ENCODE data around the gene SULF2.

Gene SULF2

GRCh38 chr20:47682028-47682783, 103.1 kb downstream of the SULF2 start:
- DNase-seq, result no peak

- DNase-seq, result no peak
These were observed 104.3 kb downstream of the SULF2 start for GRCh38 chr20:47680804-47681529.

GRCh38 chr20:47679462-47679861, 105.8 kb downstream of the SULF2 start:
- no peak for DNase-seq

- DNase-seq, result no peak
These were observed 106.7 kb downstream of the SULF2 start for GRCh38 chr20:47678536-47678935.

DNA sequence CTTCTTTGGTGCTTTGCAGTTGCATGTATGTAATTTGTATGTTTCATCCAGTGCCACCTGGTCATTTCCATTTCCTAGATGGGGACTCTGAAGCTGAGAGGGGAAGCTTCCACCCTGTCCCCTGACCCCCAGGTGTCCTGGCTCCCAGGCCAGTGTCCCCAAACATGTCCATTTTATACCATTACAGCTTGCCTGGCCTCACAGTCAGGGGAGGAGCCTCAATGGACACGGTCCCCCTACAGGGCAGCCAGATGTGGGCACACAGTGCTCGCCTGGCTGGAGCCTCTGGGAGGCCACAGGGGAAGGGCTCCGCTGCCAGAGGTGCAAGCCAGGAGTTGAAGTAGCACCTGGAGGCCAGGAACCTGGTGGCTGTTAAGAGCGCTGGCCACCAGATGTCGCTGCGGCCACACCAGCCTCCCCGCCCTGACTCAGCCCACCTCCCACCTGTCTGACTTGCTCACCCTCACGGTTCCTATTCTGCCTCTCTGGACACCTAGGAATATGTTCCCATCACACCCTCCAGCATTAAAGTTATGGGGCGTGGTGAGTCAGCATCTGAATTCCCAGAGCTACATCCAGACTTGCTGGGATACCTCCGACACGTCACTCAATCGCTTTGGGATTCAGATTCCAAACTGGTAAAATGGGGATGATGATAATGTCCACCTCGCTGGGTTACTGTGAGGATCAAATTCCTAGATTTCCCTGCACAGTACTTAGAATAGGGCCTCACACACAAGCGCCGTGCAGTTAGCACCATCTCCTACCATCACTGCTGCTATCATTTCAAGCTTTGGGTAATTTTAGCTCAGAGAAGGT, 107.4 kb downstream of the SULF2 start:
- DNase-seq, result peak; percentile 56

DNA sequence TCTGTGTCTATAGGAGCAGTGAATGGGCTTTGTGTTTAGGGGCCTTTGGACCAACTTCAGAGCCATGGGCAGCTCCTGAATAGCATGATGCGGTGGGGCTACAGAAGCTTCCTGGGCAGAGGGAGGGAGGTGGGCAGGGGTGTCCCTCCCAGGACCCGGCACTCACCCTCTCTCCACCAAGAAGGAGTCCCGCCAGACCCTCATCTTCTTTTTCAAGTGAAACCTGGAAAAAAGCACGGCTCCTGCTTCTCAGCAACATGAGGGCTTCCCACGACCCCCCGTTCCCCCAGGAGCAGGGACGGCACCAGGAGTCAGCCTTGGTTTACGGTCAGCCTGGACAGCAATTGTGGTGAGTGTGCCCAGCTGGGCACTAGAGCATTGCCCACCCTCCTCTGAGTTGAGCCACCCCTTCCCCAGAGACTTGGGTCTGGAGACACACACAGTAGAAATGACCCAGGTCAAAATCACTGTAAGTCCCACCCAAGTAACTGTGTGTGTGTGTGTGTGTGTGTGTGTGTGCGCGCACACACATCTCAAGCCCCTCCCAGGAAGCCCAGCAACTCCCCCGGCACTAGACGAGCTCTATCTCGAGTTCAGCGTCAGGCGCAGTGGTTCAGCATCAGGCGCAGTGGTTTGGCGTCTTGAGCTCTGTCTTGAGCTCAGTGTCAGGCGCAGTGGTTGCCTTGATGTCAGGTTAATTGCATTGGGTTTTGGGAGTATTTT, 108.2 kb downstream of the SULF2 start:
- no peak for DNase-seq

DNA sequence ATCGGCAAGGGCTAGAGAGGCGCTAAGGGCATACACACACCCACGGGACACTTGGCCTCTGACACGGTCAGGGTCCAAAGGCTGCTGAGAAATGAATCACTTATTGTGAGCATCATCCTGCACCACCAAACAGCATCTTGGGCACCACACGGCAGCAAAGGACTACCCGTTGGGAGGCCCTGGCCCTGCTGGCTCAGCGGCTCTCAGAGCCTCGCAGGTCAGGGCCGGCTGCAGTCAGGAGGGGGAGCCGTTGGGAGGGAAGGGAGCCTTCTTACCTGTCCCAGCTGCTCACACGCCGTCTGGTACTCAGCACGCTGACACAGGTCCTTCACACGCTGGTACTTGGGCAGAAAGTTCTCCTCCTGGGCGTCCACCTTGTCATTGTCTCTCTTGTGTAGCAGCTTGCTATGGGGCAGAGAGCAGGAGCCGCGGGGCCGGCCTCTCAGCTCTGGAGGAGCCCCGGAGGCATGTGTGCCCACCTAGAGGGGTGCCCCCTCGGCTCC, 109.0 kb downstream of the SULF2 start:
- no peak for DNase-seq

GRCh38 chr20:47675190-47676142, 109.8 kb downstream of the SULF2 start:
- DNase-seq, result no peak

- no peak for DNase-seq
These were observed 110.6 kb downstream of the SULF2 start for GRCh38 chr20:47674686-47675085.

DNA sequence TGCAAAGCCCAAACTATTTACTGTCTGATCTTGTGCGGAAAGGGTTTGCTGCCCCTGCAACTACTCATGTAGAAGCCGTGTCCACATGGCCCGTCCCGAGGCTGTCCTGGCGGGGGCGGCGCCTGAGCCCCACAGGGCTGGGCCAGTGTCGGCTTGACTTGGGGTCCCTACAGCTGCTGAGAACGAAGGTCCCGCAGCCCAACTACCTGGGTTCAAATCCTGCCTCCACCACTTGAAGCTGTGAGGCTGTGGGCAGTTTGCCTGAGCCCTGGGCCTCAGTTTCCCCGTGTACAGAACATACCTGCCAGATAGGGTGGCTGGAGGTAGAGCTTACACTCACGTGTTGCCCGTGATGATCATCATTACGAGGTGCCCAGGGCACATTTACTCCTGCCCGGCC, 111.1 kb downstream of the SULF2 start:
- no peak for DNase-seq

- no peak for DNase-seq
These were observed 111.7 kb downstream of the SULF2 start for GRCh38 chr20:47673671-47673955.

DNA sequence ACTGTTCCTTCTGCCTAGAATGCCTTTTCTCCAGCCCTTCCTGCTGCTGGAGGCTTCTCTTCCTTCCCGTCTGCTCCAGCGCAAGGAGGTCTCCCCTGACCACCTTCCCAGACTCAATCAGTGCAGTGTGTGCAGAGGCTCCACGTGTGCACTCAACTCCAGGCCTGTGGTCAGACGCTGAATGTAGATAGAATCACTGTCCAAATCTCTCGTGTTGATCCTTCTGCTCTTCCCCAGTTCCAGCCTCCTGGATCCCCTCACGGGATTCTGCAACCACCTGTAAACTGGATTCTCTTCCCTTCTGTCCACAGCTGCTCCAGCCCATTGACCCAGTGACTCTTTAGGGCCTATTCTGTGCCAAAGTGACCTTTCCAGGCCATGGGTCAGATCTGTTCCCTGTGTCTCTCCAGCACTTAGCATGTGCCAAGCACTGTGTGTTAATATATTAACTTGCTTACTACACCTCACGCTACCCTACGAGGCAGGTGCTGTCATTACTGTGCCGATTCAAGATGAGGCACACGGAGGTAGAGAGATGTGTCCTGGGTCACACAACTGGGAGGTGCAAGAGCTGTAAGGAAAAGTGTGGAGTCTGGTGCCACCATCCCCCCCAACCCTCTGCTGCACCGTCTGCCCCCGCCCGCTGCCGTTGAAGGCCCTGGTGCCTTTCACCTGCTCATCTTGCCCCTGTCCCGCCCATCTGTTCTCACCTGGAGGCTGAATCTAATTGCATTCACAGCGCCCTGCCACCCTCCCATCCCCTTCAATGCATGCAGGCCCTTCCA, 112.2 kb downstream of the SULF2 start:
- no peak for DNase-seq

- no peak for DNase-seq
These were observed 113.1 kb downstream of the SULF2 start for GRCh38 chr20:47672166-47672565.

- no peak for DNase-seq
These were observed 114.4 kb downstream of the SULF2 start for GRCh38 chr20:47670913-47671312.

DNA sequence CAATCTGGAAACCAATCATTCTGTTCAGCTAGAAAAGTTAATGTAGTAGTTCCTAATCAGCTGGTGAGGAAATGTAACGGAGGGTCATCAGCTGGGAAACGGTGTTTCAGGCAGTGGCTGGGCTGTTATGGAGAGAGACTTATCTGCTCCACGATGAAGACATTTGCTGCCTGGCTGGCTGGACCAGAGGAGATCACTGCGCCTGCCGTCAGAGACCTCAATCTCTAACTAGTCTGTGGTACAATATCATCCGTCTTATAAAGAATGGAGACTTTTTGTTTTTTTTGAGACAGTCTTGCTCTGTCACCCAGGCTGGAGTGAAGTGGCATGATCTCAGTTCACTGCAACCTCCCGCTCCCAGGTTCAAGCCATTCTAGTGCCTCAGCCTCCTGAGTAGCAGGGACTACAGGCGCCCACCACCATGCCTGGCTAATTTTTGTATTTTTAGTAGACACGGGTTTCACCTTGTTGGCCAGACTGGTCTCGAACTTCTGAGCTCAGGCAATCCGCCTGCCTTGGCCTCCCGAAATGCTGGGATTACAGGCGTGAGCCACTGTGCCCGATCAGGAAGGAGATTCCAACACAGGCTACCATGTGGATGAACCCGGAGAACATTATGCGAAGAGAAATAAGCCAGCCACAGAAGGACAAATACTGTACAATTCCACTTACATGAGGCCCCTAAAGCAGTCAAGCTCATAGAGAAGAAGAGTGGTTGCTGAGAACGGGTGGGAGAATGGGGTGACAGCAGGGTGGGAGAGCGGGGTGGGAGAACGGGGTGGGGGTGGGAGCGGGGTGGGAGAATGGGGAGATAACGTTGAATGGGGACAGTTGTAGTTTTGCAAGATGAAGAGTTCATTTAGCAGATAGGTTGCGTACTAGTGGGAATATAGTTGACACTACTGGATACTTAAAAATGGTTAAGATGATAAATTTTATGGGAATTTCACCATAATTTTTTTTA, 115.1 kb downstream of the SULF2 start:
- no peak for DNase-seq

GRCh38 chr20:47669489-47669888, 115.8 kb downstream of the SULF2 start:
- DNase-seq, result no peak

- DNase-seq, result no peak
These were observed 116.2 kb downstream of the SULF2 start for GRCh38 chr20:47669152-47669425.

GRCh38 chr20:47668313-47669151, 116.7 kb downstream of the SULF2 start:
- DNase-seq, result no peak

Data from NCI-H1092 treated with DMSO at 0.1 percent for 48 hours (cell line).